Measurements from ENCODE around the gene CLDN5.

- TF ChIP-seq, protein P1, sequence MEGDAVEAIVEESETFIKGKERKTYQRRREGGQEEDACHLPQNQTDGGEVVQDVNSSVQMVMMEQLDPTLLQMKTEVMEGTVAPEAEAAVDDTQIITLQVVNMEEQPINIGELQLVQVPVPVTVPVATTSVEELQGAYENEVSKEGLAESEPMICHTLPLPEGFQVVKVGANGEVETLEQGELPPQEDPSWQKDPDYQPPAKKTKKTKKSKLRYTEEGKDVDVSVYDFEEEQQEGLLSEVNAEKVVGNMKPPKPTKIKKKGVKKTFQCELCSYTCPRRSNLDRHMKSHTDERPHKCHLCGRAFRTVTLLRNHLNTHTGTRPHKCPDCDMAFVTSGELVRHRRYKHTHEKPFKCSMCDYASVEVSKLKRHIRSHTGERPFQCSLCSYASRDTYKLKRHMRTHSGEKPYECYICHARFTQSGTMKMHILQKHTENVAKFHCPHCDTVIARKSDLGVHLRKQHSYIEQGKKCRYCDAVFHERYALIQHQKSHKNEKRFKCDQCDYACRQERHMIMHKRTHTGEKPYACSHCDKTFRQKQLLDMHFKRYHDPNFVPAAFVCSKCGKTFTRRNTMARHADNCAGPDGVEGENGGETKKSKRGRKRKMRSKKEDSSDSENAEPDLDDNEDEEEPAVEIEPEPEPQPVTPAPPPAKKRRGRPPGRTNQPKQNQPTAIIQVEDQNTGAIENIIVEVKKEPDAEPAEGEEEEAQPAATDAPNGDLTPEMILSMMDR (IDR thresholded peaks at IDR 0.05): no peak
- TF ChIP-seq POLR2A (IDR thresholded peaks at IDR 0.05): no peak
Measured at GRCh38 chr22:19548964-19549363, 24.8 kb upstream of the CLDN5 start.
